Osteocyte (in vitro differentiated cells): ENCODE measurements around the gene CCL19. TPM values are rescaled to one million over a fixed set of nuclear protein-coding genes. Genes with fewer than 3 reads are reported as not detected.

Experiments used
- DNase-seq: peaks from one replicate; pipeline ENCODE4 v3.0.0; 2021; ENCODE audit warnings: mixed read lengths; ENCODE audit not compliant: unreplicated experiment; ENCODE audit errors: extremely low spot score
- H3K27ac Mint-ChIP-seq: one replicate; pipeline ENCODE4 v1.8.0; 2021; ENCODE audit warnings: mild to moderate bottlenecking, mixed read lengths; ENCODE audit not compliant: unreplicated experiment
- H3K27me3 Mint-ChIP-seq: one replicate; pipeline ENCODE4 v1.8.0; 2021; ENCODE audit warnings: mixed read lengths; ENCODE audit not compliant: unreplicated experiment
- H3K36me3 Mint-ChIP-seq: one replicate; pipeline ENCODE4 v1.8.0; 2021; ENCODE audit warnings: mixed read lengths; ENCODE audit not compliant: unreplicated experiment
- H3K4me1 Mint-ChIP-seq: one replicate; pipeline ENCODE4 v1.8.0; 2021; ENCODE audit warnings: mixed read lengths; ENCODE audit not compliant: unreplicated experiment
- H3K4me3 Mint-ChIP-seq: one replicate; pipeline ENCODE4 v1.8.0; 2021; ENCODE audit warnings: mild to moderate bottlenecking, moderate library complexity, mixed read lengths; ENCODE audit not compliant: unreplicated experiment
- H3K9me3 Mint-ChIP-seq: one replicate; pipeline ENCODE4 v1.8.0; 2021; ENCODE audit warnings: mixed read lengths; ENCODE audit not compliant: unreplicated experiment
- total RNA-seq: library from RNA; stranded (reverse); gene quantifications from 2 replicates; pipeline ENCODE4 v1.2.1, GENCODE V29; 2021
- TF ChIP-seq, protein P1 (sequence below): fragments of 200-600 bp; sonication (generic); IDR thresholded peaks from 2 replicates; pipeline ENCODE4 v1.5.0; 2021; ENCODE audit warnings: antibody characterized with exemption, mild to moderate bottlenecking, moderate library complexity

Gene CCL19
- total RNA-seq, 1 donor from 2014 or later = not detected

GRCh38 chr9:34709196-34709978, 18.3 kb upstream of the CCL19 start:
- no peaks in the 10 kb centered on the region for H3K36me3 Mint-ChIP-seq
- no peak overlapping the region for H3K27ac Mint-ChIP-seq
- TF ChIP-seq, protein P1, sequence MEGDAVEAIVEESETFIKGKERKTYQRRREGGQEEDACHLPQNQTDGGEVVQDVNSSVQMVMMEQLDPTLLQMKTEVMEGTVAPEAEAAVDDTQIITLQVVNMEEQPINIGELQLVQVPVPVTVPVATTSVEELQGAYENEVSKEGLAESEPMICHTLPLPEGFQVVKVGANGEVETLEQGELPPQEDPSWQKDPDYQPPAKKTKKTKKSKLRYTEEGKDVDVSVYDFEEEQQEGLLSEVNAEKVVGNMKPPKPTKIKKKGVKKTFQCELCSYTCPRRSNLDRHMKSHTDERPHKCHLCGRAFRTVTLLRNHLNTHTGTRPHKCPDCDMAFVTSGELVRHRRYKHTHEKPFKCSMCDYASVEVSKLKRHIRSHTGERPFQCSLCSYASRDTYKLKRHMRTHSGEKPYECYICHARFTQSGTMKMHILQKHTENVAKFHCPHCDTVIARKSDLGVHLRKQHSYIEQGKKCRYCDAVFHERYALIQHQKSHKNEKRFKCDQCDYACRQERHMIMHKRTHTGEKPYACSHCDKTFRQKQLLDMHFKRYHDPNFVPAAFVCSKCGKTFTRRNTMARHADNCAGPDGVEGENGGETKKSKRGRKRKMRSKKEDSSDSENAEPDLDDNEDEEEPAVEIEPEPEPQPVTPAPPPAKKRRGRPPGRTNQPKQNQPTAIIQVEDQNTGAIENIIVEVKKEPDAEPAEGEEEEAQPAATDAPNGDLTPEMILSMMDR = no peak
- no peak overlapping the region for H3K4me3 Mint-ChIP-seq
- no peak for DNase-seq
- peaks cover 43% of the 10 kb centered on the region for H3K27me3 Mint-ChIP-seq
- H3K9me3 Mint-ChIP-seq = peaks cover 8% of the 10 kb centered on the region
- no peaks in the 10 kb centered on the region for H3K4me1 Mint-ChIP-seq

GRCh38 chr9:34707130-34707529, 16.1 kb upstream of the CCL19 start:
- H3K9me3 Mint-ChIP-seq = peaks cover under 1% of the 10 kb centered on the region
- H3K4me1 Mint-ChIP-seq = peaks cover under 1% of the 10 kb centered on the region
- TF ChIP-seq, protein P1 = no peak
- DNase-seq = no peak
- H3K36me3 Mint-ChIP-seq = no peaks in the 10 kb centered on the region
- no peak overlapping the region for H3K4me3 Mint-ChIP-seq
- peaks cover 25% of the 10 kb centered on the region for H3K27me3 Mint-ChIP-seq
- no peak overlapping the region for H3K27ac Mint-ChIP-seq

GRCh38 chr9:34701769-34702736, 11.0 kb upstream of the CCL19 start:
- Mint-ChIP-seq H3K4me3 (peak overlapping the region; percentile 78), H3K27ac (peak overlapping the region; percentile 73), H3K9me3 (no peaks in the 10 kb centered on the region), H3K4me1 (peaks cover 6% of the 10 kb centered on the region), H3K36me3 (no peaks in the 10 kb centered on the region), H3K27me3 (peaks cover 32% of the 10 kb centered on the region)
- DNase-seq = peak; percentile 94
- TF ChIP-seq, protein P1 = peak; percentile 99

GRCh38 chr9:34701023-34701768, 10.1 kb upstream of the CCL19 start:
- Mint-ChIP-seq H3K36me3 (no peaks in the 10 kb centered on the region), H3K4me1 (peaks cover 6% of the 10 kb centered on the region), H3K9me3 (no peaks in the 10 kb centered on the region), H3K4me3 (peak overlapping the region; percentile 78), H3K27me3 (peaks cover 28% of the 10 kb centered on the region), H3K27ac (no peak overlapping the region)
- TF ChIP-seq, protein P1 = peak; percentile 96
- peak; percentile 92 for DNase-seq
